Cardiac muscle cell (in vitro differentiated cells and primary cell): ENCODE data around the gene ROPN1. TPM values are rescaled to one million over a fixed set of nuclear protein-coding genes. Genes with fewer than 3 reads are reported as not detected.

Experiments
- DNase-seq, 2 donors: peaks; one replicate each; pipeline versions ENCODE4 v3.0.0 to v3.0.0-alpha.2; 2010 to 2017; ENCODE audit warnings: low read depth in 1 of 2, low spot score in 1 of 2
- H3K27ac ChIP-seq: fragments of 200-600 bp; sonication (generic); 2 replicates; pipeline ENCODE4 v1.5.1; 2016
- H3K27me3 ChIP-seq: fragments of 200-600 bp; sonication (generic); 2 replicates; pipeline ENCODE4 v1.6.0; 2016; ENCODE audit warnings: control low read depth
- H3K36me3 ChIP-seq: fragments of 200-600 bp; sonication (generic); 2 replicates; pipeline ENCODE4 v1.5.1; 2016; ENCODE audit warnings: control low read depth
- H3K4me1 ChIP-seq: fragments of 200-600 bp; sonication (generic); 2 replicates; pipeline ENCODE4 v1.8.1; 2017; ENCODE audit warnings: low read depth, mild to moderate bottlenecking, mixed run types
- H3K4me3 ChIP-seq: fragments of 200-600 bp; sonication (generic); 2 replicates; pipeline ENCODE4 v1.5.1; 2016; ENCODE audit warnings: mild to moderate bottlenecking
- H3K9me3 ChIP-seq: fragments of 200-600 bp; sonication (generic); 2 replicates; pipeline ENCODE4 v1.5.1; 2017; ENCODE audit warnings: low read depth, mild to moderate bottlenecking, control low read depth
- polyA plus RNA-seq: library from polyadenylated mRNA; unstranded; fragments of >200 nt; fragmentation: Nextera tagmentation; extraction: Ambion mirVana; gene quantifications from 2 replicates; pipeline ENCODE4 v1.2.1, GENCODE V29; 2016
- total RNA-seq: library from RNA; depleted of rRNA; stranded (reverse); fragments of >200 nt; gene quantifications from 2 replicates; pipeline ENCODE4 v1.2.3, GENCODE V29; 2016
- TF ChIP-seq, protein P1 (sequence below): IDR thresholded peaks from 2 replicates; pipeline ENCODE4 v1.5.1; 2012; ENCODE audit warnings: low read depth, mild to moderate bottlenecking, low read length

ROPN1 gene
- total and polyA plus RNA-seq, 2 experiments from 2014 or later = not detected

DNA sequence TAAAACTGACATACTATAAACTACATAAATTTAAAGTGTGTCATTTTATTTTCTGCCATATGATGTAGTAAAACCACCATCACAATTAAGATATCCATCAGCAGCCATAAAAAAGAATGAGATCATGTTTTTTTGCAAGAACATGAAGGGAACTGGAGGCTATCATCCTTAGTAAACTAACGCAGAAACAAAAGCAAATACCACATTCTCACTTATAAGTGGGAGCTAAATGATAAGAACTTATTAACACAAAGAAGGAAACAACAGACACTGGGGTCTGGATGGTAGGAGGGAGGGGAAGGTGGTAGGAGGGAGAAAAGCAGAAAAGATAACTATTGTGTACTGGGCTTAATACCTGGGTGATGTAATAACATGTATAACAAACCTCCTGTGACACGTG lies 55.5 kb downstream of the ROPN1 start:
- DNase-seq = no peak
- TF ChIP-seq, protein P1, sequence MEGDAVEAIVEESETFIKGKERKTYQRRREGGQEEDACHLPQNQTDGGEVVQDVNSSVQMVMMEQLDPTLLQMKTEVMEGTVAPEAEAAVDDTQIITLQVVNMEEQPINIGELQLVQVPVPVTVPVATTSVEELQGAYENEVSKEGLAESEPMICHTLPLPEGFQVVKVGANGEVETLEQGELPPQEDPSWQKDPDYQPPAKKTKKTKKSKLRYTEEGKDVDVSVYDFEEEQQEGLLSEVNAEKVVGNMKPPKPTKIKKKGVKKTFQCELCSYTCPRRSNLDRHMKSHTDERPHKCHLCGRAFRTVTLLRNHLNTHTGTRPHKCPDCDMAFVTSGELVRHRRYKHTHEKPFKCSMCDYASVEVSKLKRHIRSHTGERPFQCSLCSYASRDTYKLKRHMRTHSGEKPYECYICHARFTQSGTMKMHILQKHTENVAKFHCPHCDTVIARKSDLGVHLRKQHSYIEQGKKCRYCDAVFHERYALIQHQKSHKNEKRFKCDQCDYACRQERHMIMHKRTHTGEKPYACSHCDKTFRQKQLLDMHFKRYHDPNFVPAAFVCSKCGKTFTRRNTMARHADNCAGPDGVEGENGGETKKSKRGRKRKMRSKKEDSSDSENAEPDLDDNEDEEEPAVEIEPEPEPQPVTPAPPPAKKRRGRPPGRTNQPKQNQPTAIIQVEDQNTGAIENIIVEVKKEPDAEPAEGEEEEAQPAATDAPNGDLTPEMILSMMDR = no peak
- no peaks in the 10 kb centered on the region for H3K9me3 ChIP-seq
- H3K27me3 ChIP-seq = no peaks in the 10 kb centered on the region
- peaks cover 20% of the 10 kb centered on the region for H3K36me3 ChIP-seq
- H3K4me3 ChIP-seq = no peak overlapping the region
- no peaks in the 10 kb centered on the region for H3K4me1 ChIP-seq
- no peak overlapping the region for H3K27ac ChIP-seq

DNA sequence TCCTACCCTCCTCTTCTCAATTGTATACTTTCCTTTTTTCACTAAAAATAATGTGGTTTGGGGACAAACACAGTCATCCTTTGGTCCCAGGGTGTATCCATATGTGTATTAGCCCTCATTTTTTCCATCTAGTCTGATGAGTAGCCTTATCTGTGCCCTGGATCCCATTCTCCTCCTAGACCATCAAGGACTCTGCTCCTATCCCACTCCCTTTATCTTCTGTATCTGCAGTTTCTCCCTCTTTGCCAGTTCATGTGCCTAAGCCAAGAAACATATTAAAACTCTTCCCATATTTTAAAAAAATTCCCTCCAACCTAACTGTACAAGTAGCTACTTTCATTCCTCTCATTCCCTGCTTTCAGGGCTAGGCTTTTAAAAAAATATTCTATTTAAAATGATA lies 56.1 kb downstream of the ROPN1 start:
- Histone ChIP-seq H3K36me3 (peaks cover 24% of the 10 kb centered on the region), H3K27ac (no peak overlapping the region), H3K4me3 (no peak overlapping the region), H3K9me3 (no peaks in the 10 kb centered on the region), H3K27me3 (no peaks in the 10 kb centered on the region), H3K4me1 (no peaks in the 10 kb centered on the region)
- no peak for DNase-seq
- TF ChIP-seq, protein P1 = no peak

DNA sequence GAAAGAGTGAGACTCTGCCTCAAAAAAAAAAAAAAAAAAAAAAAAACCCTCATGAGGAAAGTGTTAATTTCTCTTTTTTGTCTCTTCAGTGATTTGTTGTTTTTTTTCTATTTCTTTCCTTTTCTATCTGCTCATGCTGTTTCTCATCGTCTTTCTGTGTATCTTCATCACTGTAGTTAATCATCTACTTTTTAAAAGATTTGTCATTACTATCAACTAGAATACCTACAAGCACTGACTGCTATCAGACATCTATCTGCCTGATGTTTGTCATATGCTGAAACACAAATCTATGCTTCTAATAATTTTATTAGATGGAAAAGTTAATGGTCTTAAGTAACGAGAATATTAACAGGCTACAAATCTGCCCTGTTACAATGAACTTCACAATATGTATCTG lies 57.7 kb downstream of the ROPN1 start:
- TF ChIP-seq, protein P1 = no peak
- Histone ChIP-seq H3K9me3 (no peaks in the 10 kb centered on the region), H3K36me3 (peaks cover 40% of the 10 kb centered on the region), H3K27ac (no peak overlapping the region), H3K4me3 (no peak overlapping the region), H3K27me3 (no peaks in the 10 kb centered on the region), H3K4me1 (no peaks in the 10 kb centered on the region)
- no peak for DNase-seq

DNA sequence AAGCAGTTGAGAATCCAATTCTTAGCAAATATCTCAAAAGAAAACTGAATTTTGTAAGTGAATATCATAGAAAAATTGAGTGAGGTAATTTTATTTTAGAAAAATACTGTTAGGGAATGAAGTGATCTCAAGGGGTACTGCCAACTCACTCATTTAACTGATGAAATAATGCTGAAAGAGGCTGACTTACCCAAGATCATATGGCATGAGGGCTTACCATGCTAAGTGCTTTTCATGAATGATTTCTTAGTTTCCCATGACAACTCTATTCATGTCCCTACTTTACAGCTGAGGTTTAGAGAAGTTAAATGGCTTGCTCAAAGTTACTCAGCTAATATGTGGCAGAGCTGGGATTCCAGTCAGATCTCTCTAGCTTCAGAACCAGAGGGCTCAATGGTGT lies 61.5 kb downstream of the ROPN1 start:
- peaks cover 34% of the 10 kb centered on the region for H3K36me3 ChIP-seq

DNA sequence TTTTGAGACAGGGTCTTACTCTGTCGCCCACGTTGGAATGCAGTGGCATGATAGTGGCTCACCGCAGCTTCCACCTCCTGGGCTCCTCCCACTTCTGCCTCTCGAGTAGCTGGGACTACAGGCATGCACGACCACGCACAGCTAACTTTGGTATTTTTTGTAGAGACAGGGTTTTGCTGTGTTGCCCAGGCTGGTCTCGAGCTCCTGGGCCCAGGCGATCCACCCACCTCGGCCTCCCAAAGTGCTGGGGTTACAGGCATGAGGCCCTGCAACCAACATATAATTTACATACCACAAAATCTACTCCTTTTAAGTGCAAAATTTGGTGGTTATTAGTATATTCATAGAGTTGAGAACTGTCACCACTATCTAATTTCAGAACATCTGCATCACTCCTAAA lies 62.6 kb downstream of the ROPN1 start:
- Histone ChIP-seq H3K36me3 (peaks cover 34% of the 10 kb centered on the region), H3K4me3 (no peak overlapping the region), H3K27ac (no peak overlapping the region), H3K4me1 (no peaks in the 10 kb centered on the region), H3K9me3 (no peaks in the 10 kb centered on the region), H3K27me3 (no peaks in the 10 kb centered on the region)
- no peak for DNase-seq
- TF ChIP-seq, protein P1 = no peak

More for the DNA sequence above, 61.5 kb downstream of the ROPN1 start:
- Histone ChIP-seq H3K27me3 (no peaks in the 10 kb centered on the region), H3K27ac (no peak overlapping the region), H3K9me3 (no peaks in the 10 kb centered on the region), H3K4me3 (no peak overlapping the region), H3K4me1 (no peaks in the 10 kb centered on the region)
- peak in 1 of 2 donors; percentile 0 for DNase-seq
- TF ChIP-seq, protein P1 = no peak

DNA sequence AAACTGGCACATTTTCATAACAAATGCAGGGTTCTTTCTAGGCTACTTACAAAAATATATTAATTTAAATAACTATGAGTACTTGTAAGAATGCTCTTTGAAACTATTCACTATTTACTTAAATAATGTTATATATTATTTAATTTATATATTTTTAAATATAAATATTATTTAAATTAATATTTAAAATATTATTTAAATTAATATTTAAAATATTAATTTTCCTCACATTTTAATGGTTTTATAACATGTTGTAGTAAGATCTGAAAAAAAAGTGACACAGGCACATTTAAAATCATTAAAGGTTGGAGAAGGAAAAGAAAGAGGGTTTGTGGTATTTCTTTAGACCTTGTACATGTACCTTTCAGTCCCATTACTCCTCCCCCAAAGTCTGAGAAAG lies 65.5 kb downstream of the ROPN1 start:
- TF ChIP-seq, protein P1 = no peak
- H3K4me3 ChIP-seq = no peak overlapping the region
- no peak overlapping the region for H3K27ac ChIP-seq
- DNase-seq = no peak
- H3K27me3 ChIP-seq = no peaks in the 10 kb centered on the region
- peaks cover 23% of the 10 kb centered on the region for H3K36me3 ChIP-seq
- no peaks in the 10 kb centered on the region for H3K9me3 ChIP-seq
- H3K4me1 ChIP-seq = no peaks in the 10 kb centered on the region
